GM21529 (cell line): ENCODE results near the gene MRPS6.

Source experiments
- ATAC-seq: cut with Tn5 transposase; IDR thresholded peaks from one replicate; pipeline ENCODE4 v1.9.1; 2021; ENCODE audit not compliant: unreplicated experiment

The MRPS6 gene

GRCh38 chr21:34130716-34130985 lies 57.3 kb downstream of the MRPS6 start:
- no peak for ATAC-seq

DNA sequence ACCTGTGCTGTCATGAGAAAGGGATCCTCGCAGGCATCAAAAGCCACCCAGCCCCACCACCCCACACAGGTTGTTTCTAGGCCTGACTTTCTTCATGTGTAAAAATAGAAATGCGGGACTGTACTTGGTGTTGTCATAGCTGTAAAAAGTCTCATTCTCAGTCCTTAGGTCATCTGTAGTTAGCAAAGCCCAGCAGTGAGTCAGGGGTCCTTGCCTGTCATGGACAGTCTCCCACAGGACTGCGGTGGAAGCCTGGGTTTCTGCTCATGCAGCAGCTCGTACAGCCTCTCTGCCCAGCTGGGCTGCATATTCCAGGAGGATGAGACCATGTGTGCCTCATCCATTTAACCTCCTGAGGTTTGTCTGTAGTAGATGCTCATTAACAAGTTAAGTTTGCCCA lies 58.2 kb downstream of the MRPS6 start:
- no peak for ATAC-seq

DNA sequence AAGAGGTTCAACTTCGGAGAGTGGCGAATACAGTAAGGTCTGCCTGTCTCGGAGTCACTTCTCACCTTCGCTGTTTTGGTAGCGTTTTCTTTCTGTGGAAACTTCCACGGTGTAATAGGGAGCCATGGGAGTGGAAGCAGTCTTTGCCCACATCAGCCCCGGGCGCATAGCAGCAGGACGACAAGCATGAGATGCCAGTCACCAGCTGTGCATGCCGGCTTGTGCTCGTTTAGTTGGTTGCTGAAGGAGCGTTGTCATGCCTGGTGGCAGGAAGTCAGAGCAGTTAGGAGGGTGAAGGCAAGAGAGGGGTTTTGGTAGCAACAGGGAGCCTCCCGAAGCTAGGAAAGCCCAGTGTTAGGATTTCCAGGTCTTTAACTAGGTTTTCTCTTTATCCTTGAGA lies 58.8 kb downstream of the MRPS6 start:
- ATAC-seq: no peak

DNA sequence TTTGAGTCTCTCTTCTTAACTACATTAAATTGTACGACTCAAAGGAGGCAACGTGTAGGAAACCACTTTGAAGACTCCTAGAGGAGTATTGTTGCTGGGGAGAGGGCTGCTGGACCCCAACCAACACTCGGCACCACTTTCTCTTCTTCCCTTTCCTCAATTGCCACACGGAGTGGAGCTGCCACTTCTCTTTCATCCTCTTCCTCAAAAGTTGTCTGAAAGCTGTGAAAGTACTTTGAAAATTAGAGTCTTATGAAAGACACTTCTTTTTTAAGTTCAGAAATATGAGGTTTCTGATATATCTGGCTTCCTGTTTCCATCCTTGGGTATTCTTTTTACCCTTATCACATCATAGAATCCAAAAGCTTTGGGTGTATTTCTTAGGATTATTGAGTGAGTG lies 59.5 kb downstream of the MRPS6 start:
- no peak for ATAC-seq

DNA sequence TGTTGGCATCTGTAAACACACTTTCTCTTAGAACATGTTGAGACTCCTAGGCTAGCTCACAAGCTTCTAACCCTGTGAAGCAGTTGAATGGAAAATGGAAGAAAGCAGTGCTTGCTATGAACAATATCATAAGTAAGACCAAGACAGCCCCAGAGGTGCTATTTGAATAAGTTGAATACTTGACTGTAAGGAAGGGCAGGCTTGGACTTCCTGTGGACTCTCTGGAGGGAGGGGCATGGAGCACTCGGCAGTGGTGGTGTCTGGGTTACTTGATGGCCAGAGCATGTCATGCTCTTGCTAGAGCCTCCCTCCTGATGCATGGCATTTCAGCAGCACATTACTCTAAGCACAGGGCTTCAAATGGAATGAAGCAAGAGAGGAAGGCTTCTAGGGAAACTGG lies 60.0 kb downstream of the MRPS6 start:
- no peak for ATAC-seq

GRCh38 chr21:34133802-34134201 lies 60.4 kb downstream of the MRPS6 start:
- no peak for ATAC-seq

- ATAC-seq: no peak
Observed at GRCh38 chr21:34135330-34135729, 62.0 kb downstream of the MRPS6 start.

DNA sequence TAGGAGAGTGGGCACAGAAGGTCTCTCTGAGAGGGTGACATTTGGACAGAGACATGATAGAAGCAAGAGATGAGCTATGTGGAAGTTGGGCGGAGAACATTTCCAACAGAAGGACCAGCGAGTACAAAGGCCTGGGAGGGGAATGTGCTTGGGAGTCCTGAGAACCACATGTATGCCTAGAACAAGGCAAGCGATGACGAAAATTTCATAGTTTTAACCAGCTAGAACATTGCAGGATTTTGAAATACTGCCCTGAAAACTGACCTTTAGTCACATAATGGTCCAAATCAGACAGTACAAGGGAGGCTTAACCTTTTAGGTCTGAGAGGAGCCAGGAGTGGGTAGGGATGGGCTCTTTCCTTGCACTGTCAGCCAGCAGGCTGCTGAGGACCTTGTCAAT lies 68.0 kb downstream of the MRPS6 start:
- no peak for ATAC-seq

DNA sequence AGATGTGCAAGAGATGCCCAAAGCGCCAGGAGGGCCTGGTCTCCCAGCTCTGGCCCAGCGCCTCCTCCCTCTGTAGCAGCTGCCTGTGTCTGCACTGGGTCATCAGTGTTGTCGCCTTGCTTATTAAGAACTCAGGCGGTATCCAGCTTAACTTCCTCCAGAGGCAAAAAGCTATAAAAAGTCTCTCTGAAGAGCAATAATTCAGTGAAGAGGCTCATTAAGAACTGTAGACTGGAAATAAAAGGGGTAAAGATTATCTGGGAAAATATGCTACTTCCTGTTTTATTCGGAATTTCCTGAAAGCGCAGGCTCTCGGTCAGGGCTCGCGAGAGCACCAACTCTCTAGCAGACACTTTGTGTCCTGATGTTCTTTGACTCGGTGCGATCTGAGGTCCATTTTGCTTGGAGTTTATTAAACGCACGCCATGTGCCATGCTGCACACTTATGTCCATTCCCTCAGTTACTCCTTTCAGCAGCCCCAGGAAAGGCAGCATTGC lies 70.4 kb downstream of the MRPS6 start:
- ATAC-seq: no peak

GRCh38 chr21:34144224-34144623 lies 70.8 kb downstream of the MRPS6 start:
- ATAC-seq: no peak

DNA sequence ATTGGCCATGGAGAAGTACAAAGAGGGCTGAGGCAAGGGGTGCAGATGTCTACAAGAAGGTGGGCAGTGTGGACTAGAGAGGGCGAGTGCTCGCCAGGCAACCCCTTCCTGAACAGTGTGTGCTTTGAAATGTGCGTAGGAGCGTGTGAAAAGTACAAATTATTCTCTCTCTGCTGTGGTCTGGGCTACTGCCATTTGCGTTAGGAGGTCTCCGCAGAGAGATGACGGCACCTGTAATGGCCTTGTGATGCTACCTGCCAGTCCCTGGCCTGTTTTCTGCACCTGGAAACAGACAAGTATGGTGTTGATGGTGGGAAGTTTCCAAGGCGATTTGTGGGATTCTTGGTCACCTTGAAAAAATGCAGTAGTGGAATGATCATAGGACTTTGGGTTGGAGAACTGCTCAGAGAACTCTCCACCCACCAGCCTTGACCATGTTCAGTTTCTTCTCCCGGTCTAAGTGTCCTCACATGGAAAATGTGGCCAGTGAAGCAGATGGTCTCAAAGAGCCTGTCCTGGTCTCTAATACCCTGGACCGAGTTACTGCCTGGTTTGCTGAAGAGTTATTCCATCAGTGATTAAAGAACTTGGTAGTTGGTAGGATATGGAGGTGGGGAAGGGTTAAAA lies 74.5 kb downstream of the MRPS6 start:
- no peak for ATAC-seq

DNA sequence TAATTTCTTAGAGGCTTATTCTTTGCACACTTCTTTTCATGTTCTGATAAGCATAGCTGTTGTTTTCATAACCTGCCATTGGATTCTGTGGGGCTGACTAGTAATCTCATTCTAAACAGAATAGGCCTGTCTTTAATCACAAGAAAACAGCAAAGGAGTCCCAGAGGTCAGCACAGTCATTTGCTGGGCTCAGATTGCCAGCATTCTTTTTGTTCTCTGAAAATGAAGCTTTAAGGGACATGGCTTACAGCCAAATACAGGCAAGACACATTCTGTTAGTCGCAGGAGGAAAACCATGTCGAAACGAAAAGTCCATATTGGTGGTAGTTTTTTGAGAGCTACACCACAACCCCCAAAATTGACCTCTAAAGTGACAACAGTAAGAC lies 75.0 kb downstream of the MRPS6 start:
- no peak for ATAC-seq

GRCh38 chr21:34148826-34149558 lies 75.6 kb downstream of the MRPS6 start:
- no peak for ATAC-seq

- no peak for ATAC-seq
Observed at GRCh38 chr21:34152500-34152899, 79.1 kb downstream of the MRPS6 start.

DNA sequence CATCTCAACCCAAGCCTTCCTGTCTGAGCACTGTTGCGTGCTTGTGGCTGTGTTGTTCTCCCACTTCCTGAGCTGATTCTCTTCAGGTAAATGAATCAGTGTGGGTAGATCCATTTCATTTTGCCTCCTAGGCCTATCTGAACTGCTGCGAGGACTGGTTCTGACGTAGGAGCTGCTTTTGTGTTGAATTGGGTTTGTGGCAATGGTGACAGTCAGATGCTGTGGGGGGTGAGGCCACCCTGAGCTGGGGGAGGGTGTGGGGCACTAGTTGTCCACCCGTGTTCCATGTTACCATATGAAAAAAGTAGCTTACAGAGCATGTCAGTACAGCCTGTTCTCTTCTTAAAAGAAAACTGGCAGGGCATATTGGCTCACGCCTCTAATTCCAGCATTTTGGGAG lies 81.5 kb downstream of the MRPS6 start:
- ATAC-seq: no peak

GRCh38 chr21:34156957-34157356 lies 83.6 kb downstream of the MRPS6 start:
- ATAC-seq: no peak

GRCh38 chr21:34157521-34157920 lies 84.1 kb downstream of the MRPS6 start:
- ATAC-seq: no peak

- ATAC-seq: no peak
Observed at GRCh38 chr21:34158866-34159835, 85.8 kb downstream of the MRPS6 start.

DNA sequence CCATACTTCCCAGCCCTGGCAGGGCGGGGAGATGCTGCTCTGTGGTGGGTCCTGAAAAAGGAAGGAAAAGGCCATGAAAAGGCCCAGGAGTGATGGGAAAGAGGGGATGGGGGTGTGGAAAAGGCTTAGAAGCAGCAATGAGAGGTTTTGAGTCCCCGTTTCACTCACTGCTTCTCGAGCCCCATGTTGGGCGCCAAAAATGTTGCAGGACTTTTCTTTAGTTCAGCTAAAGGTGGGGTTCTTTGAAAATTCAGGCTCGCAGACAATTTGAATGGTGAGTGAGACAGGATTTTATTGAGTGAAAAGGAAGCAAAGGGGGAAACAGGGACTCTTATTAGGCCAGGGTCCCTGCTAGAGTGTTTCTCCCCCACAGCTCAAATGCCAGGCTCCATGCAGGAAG lies 93.1 kb downstream of the MRPS6 start:
- ATAC-seq: no peak

DNA sequence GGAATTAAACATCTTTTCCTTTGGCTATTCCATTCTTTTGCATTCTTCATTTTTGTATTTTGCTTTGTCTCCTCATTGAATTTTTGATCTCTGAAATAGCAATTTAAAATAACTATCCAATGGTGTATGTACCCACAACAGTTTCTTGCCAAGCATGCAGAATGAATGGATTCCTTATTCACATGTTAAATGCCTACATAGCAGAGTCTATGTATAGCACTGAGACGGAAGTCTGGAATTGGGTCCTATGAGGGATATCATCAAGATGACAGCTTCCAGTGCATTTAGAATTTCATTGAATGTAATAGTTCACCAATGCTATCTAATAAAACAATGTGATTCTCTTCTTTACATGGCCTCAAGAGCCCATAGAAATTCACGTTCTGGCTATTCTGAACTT lies 97.5 kb downstream of the MRPS6 start:
- no peak for ATAC-seq

- ATAC-seq: no peak
Observed at GRCh38 chr21:34174470-34174869, 101.1 kb downstream of the MRPS6 start.

GRCh38 chr21:34176448-34176847 lies 103.1 kb downstream of the MRPS6 start:
- ATAC-seq: no peak
